B cell (primary cell): ENCODE results near the gene ETV6. TPM values are rescaled to one million over a fixed set of nuclear protein-coding genes. Genes with fewer than 3 reads are reported as not detected.

Experiments used
- ATAC-seq: fragments of 200-7000 bp; cut with Tn5 transposase; one replicate; pipeline ENCODE4 v1.10.0; 2021; ENCODE audit warnings: low read depth, mild to moderate bottlenecking, moderate number of reproducible peaks, moderate library complexity
- CTCF ChIA-PET: fragments of 350-600 bp; sonication (Branson Sonifier 250); formaldehyde crosslinking; loops from one replicate; lab custom pipeline; 2021; ENCODE audit warnings: antibody characterized with exemption, inconsistent platforms; lab: Charles Lee
- POLR2A ChIA-PET: fragments of 350-600 bp; sonication (Branson Sonifier 250); formaldehyde crosslinking; loops from one replicate; lab custom pipeline; 2021; ENCODE audit warnings: antibody characterized with exemption; lab: Charles Lee
- DNase-seq: peaks from one replicate; pipeline ENCODE4 v3.0.0; 2013
- H2AFZ ChIP-seq: 2 replicates; pipeline ENCODE4 v1.6.1; 2012; ENCODE audit warnings: mild to moderate bottlenecking, low read depth, low read length; ENCODE audit not compliant: insufficient read depth, poor library complexity, severe bottlenecking
- H3K27ac ChIP-seq, 2 donors: 1 replicate in 1 of 2; 2 replicates in 1 of 2; pipeline ENCODE4 v1.5.1; 2012 to 2013; ENCODE audit warnings: low read length in 2 of 2, mild to moderate bottlenecking in 2 of 2, moderate library complexity in 1 of 2
- H3K27me3 ChIP-seq, 4 experiments: fragments of 200-600 bp in 1 of 4; sonication (generic) in 1 of 4; replicated peaks in 1 of 4; 1 replicate in 2 of 4; 2 replicates in 2 of 4; pipeline versions ENCODE4 v1.6.1 to v1.7.0; 2013 to 2016; ENCODE audit warnings: low read length in 3 of 4, mild to moderate bottlenecking in 2 of 4, mixed read lengths in 1 of 4, moderate library complexity in 1 of 4; ENCODE audit not compliant: insufficient read depth in 4 of 4, control insufficient read depth in 3 of 4; ENCODE audit errors: control extremely low read depth in 1 of 4
- H3K36me3 ChIP-seq, 2 experiments: replicated peaks in 1 of 2; 1 replicate in 1 of 2; 2 replicates in 1 of 2; pipeline versions ENCODE4 v1.6.1 to v1.7.1; 2013; ENCODE audit warnings: low read length in 1 of 2; ENCODE audit not compliant: insufficient read depth in 2 of 2, control insufficient read depth in 1 of 2; ENCODE audit errors: control extremely low read depth in 1 of 2, extremely low read depth in 1 of 2
- H3K4me1 ChIP-seq, 2 donors: fragments of 200-600 bp in 1 of 2; sonication (generic) in 1 of 2; 1 replicate in 1 of 2; 2 replicates in 1 of 2; pipeline versions ENCODE4 v1.5.1 to v1.6.1; 2013 to 2017; ENCODE audit warnings: low read length in 2 of 2; ENCODE audit not compliant: control insufficient read depth in 2 of 2, insufficient read depth in 2 of 2
- H3K4me2 ChIP-seq: replicated peaks from 2 replicates; pipeline ENCODE3; 2012; ENCODE audit warnings: mild to moderate bottlenecking, low read depth, low read length; ENCODE audit not compliant: poor library complexity, severe bottlenecking
- H3K4me3 ChIP-seq, 5 experiments: fragments of 200-600 bp in 1 of 5; sonication (generic) in 1 of 5; 1 replicate in 3 of 5; 2 replicates in 2 of 5; pipeline versions ENCODE4 v1.5.1 to v1.7.0; 2011 to 2016; ENCODE audit warnings: low read length in 4 of 5, mild to moderate bottlenecking in 4 of 5, low read depth in 2 of 5, control low read depth in 1 of 5, moderate library complexity in 1 of 5; ENCODE audit not compliant: insufficient read depth in 1 of 5; ENCODE audit errors: control extremely low read depth in 1 of 5, extremely low read depth in 1 of 5
- H3K79me2 ChIP-seq: fragments of 200-600 bp; sonication (generic); one replicate; pipeline ENCODE4 v1.6.0; 2016; ENCODE audit warnings: low read length; ENCODE audit not compliant: control insufficient read depth, insufficient read depth
- H3K9ac ChIP-seq: fragments of 200-600 bp; sonication (generic); 2 replicates; pipeline ENCODE4 v1.6.1; 2017; ENCODE audit warnings: mild to moderate bottlenecking, low read length, moderate library complexity
- H3K9me3 ChIP-seq, 3 donors: one replicate each; pipeline versions ENCODE4 v1.6.1 to v1.7.1; 2013; ENCODE audit warnings: low read length in 2 of 3; ENCODE audit not compliant: control insufficient read depth in 2 of 3, insufficient read depth in 1 of 3; ENCODE audit errors: control extremely low read depth in 1 of 3
- H4K20me1 ChIP-seq: 2 replicates; pipeline ENCODE4 v1.6.0; 2012; ENCODE audit warnings: mild to moderate bottlenecking, low read length; ENCODE audit not compliant: insufficient read depth, control insufficient read depth, poor library complexity, severe bottlenecking
- H3K27ac Mint-ChIP-seq: one replicate; pipeline ENCODE4 v1.8.0; 2021; ENCODE audit warnings: mixed read lengths
- H3K27me3 Mint-ChIP-seq: one replicate; pipeline ENCODE4 v1.8.0; 2021; ENCODE audit warnings: mixed read lengths
- H3K4me1 Mint-ChIP-seq: one replicate; pipeline ENCODE4 v1.8.0; 2021; ENCODE audit warnings: mixed read lengths
- H3K4me3 Mint-ChIP-seq: one replicate; pipeline ENCODE4 v1.8.0; 2021; ENCODE audit warnings: mixed read lengths
- H3K9me3 Mint-ChIP-seq: one replicate; pipeline ENCODE4 v1.8.0; 2022; ENCODE audit warnings: mixed read lengths; ENCODE audit not compliant: insufficient read depth
- CTCF ChIP-seq: fragments of 200-600 bp; IDR thresholded peaks from one replicate; pipeline ENCODE4 v1.8.0; 2022; ENCODE audit warnings: antibody characterized with exemption, mild to moderate bottlenecking
- EZH2 ChIP-seq: IDR thresholded peaks from 2 replicates; pipeline ENCODE4 v1.6.1; 2012; ENCODE audit warnings: borderline replicate concordance, low read depth, mild to moderate bottlenecking, moderate library complexity, low read length; ENCODE audit not compliant: insufficient read depth, poor library complexity, severe bottlenecking
- WGBS: methylation state at CpG from one replicate; pipeline ENCODE4 v1.1.5; 2013; ENCODE audit warnings: missing lambda C conversion rate; ENCODE audit not compliant: insufficient coverage; 5-methylcytosine and 5-hydroxymethylcytosine counted together
- intact Hi-C: fragments of 100-400 bp; cut with micrococcal nuclease; formaldehyde crosslinking; loops from one replicate; pipeline ENCODE4 v1.10.0; 2022
- polyA plus RNA-seq: library from polyadenylated mRNA; depleted of rRNA; stranded (reverse); fragments of >200 nt; gene quantifications from 2 replicates; pipeline ENCODE4 v1.2.3, GENCODE V29; 2012
- total RNA-seq, 2 donors: library from RNA; stranded (reverse); fragments of 120-200 nt in 1 of 2; gene quantifications; 1 replicate in 1 of 2; 2 replicates in 1 of 2; pipeline versions ENCODE4 v1.2.3 to v1.2.4, GENCODE V29; 2013 to 2022

ETV6 gene
- total and polyA plus RNA-seq, 2 donors (not counting 1 experiment from before 2014, with no cell fraction given) = 17.4 to 123 TPM

GRCh38 chr12:11650286-11651281 is 1.1 kb downstream of the ETV6 start:
- ATAC-seq (no peak), DNase-seq (peak; percentile 55)
- intact Hi-C loops = loop anchor here (2.0 to 5.0 kb wide), 7 partner anchors 42 to 912 kb away; partner anchors contain the start of genes BORCS5 and DUSP16
- Mint-ChIP-seq H3K4me1 (peaks cover 48% of the 10 kb centered on the region), H3K27ac (peak overlapping the region; percentile 95), H3K27me3 (no peaks in the 10 kb centered on the region), H3K4me3 (peak overlapping the region; percentile 92), H3K9me3 (no peaks in the 10 kb centered on the region)
- Histone ChIP-seq H3K36me3 (no peaks in the 10 kb centered on the region), H3K4me3 (peak overlapping the region; percentile 77 to 96 (median 87)), H3K9me3 (no peaks in the 10 kb centered on the region), H3K27ac (peak overlapping the region; percentile 72 to 80), H3K27me3 (no peaks in the 10 kb centered on the region), H4K20me1 (peaks cover 8% of the 10 kb centered on the region), H3K9ac (peak overlapping the region; percentile 86), H3K79me2 (peaks cover 53% of the 10 kb centered on the region), H3K4me2 (peak overlapping the region; percentile 80), H3K4me1 (peaks cover 39 to 44% of the 10 kb centered on the region in 2 donors), H2AFZ (peak overlapping the region; percentile 69)
- CTCF ChIA-PET = interaction anchor here (0.8 to 2.6 kb wide), 6 partner anchors 67 to 382 kb away, joined by 3 to 20 read pairs (median 3); no protein-coding TSS in a partner anchor
- POLR2A ChIA-PET = interaction anchor here (0.8 to 2.4 kb wide), 6 partner anchors 77 to 185 kb away, joined by 3 to 11 read pairs (median 4); no protein-coding TSS in a partner anchor
- TF ChIP-seq CTCF (no peak), EZH2 (no peak)
- 0% methylated on average over 7 of the region's 25 CpGs for WGBS
